ENCODE data around the gene PDZRN4. TPM values are rescaled to one million over a fixed set of nuclear protein-coding genes. Genes with fewer than 3 reads are reported as not detected.
"Not testable (repeated sequence)": the region's sequence is repeated elsewhere in the genome, so short reads cannot be mapped to it uniquely, and the experiment has no call there.

PDZRN4 gene
- polyA plus RNA-seq (2013, experiment 1 of 2) = 0.30 TPM
- 0.82 TPM for polyA plus RNA-seq (2013, experiment 2 of 2)

DNA sequence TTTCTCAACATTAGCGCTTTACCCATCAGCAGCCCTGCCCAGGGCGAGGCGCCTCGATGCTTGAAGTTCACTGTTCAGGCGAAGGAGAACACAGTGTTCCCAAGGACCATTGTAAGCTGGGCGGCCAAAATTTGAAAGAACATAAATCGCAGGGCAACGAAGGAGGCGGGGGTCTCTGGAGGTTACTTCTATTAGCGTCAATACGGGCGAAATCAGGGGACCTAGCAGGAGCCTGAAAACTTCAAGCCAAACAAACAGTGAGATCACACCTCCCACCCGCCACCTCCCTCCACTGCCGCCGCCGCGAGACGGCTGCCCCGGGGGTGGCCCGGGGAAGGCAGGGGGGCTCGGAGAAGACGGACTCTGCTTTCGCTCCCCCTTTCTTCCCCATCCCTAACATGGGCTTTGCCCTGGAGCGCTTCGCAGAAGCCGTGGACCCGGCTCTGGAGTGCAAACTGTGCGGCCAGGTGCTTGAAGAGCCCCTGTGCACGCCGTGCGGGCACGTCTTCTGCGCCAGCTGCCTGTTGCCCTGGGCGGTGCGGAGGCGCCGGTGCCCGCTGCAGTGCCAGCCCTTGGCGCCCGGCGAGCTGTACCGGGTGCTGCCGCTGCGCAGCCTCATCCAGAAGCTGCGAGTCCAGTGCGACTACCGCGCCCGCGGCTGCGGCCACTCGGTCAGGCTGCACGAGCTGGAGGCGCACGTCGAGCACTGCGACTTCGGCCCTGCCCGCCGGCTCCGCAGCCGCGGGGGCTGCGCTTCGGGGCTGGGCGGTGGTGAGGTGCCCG is at the start of gene PDZRN4:
Gene PDZRN4 (plus strand): TSS at position 263 of the 783 bp plus-strand sequence.
- no peak within 1 kb of the TSS for H3K27ac ChIP-seq (ENCODE audit: low read depth, low read length)
- H3K9me3 ChIP-seq (ENCODE audit: insufficient read depth, low read depth, low read length) = no peaks in the 10 kb centered on the region
- H3K27me3 ChIP-seq (ENCODE audit: insufficient read depth, low read length) = peaks cover 59% of the 10 kb centered on the region
- H3K4me3 ChIP-seq (ENCODE audit: low read length) = peak within 1 kb of the TSS; percentile 49
- H3K4me1 ChIP-seq (ENCODE audit: insufficient read depth, low read length) = 0 out of 2 replicates have a peak, but pooled peaks cover 4% of the 10 kb centered on the region
- 4% methylated on average over 67 of the region's 67 CpGs for WGBS
- no peak within 1 kb of the TSS for H3K9ac ChIP-seq (ENCODE audit: low read depth, low read length)
- no peaks in the 10 kb centered on the region for H3K36me3 ChIP-seq (ENCODE audit: insufficient read depth, low read length)

DNA sequence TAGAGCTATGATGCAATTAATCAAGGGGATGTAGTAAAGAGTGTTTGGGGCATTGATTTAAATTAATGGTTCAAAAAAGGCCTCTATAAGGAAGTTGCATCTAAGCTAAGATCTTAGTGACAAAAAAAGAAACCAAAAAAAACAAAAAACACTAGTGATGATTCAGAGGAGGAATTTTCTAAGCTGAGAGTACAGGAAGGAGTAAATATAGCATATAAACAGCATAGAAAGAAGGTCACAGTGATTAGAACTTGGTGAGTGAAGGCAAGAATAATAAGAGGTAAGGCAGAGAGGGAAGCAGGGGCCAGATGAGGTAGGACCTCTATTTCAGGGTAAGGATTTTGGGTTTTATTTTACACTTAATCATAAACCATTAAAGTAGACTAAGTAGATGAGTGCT is 48.0 kb upstream of the PDZRN4 start:
- Histone ChIP-seq H3K4me1 (ENCODE audit: insufficient read depth, low read length) (no peaks in the 10 kb centered on the region), H3K27ac (ENCODE audit: low read depth, low read length) (no peak overlapping the region), H3K27me3 (ENCODE audit: insufficient read depth, low read length) (no peaks in the 10 kb centered on the region), H3K9me3 (ENCODE audit: insufficient read depth, low read depth, low read length) (no peaks in the 10 kb centered on the region), H3K36me3 (ENCODE audit: insufficient read depth, low read length) (no peaks in the 10 kb centered on the region), H3K9ac (ENCODE audit: low read depth, low read length) (no peak overlapping the region), H3K4me3 (ENCODE audit: low read length) (no peak overlapping the region)

GRCh38 chr12:41141104-41141503 is 47.0 kb upstream of the PDZRN4 start:
- Histone ChIP-seq H3K36me3 (ENCODE audit: insufficient read depth, low read length) (no peaks in the 10 kb centered on the region), H3K4me3 (ENCODE audit: low read length) (no peak overlapping the region), H3K27ac (ENCODE audit: low read depth, low read length) (no peak overlapping the region), H3K9ac (ENCODE audit: low read depth, low read length) (no peak overlapping the region), H3K4me1 (ENCODE audit: insufficient read depth, low read length) (no peaks in the 10 kb centered on the region), H3K9me3 (ENCODE audit: insufficient read depth, low read depth, low read length) (no peaks in the 10 kb centered on the region), H3K27me3 (ENCODE audit: insufficient read depth, low read length) (no peaks in the 10 kb centered on the region)
- WGBS = 92% methylated on average over 2 of the region's 2 CpGs

DNA sequence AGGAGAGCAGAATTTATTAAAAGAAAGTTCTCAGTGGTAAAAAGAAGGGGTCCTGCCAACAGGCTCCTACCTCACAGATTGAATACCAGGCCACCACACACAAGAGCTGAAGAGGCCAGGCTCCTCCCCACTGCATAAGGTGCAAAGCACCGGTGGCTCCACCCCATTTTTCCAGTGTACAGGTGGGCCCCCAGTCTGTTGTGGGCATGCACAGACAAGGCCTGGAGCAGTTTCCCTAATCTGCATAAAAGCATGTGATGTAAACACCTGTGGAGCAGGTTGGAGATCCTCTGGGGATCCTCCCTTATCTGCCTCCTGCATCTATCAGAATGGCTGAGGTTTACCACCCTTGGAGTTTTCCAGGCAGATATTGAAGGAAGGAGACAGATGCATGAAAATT is 45.7 kb upstream of the PDZRN4 start:
- Histone ChIP-seq H3K27ac (ENCODE audit: low read depth, low read length) (no peak overlapping the region), H3K9ac (ENCODE audit: low read depth, low read length) (no peak overlapping the region), H3K4me1 (ENCODE audit: insufficient read depth, low read length) (no peaks in the 10 kb centered on the region), H3K36me3 (ENCODE audit: insufficient read depth, low read length) (no peaks in the 10 kb centered on the region), H3K4me3 (ENCODE audit: low read length) (no peak overlapping the region), H3K9me3 (ENCODE audit: insufficient read depth, low read depth, low read length) (no peaks in the 10 kb centered on the region), H3K27me3 (ENCODE audit: insufficient read depth, low read length) (no peaks in the 10 kb centered on the region)
- 94% methylated on average over 1 of the region's 1 CpG for WGBS

GRCh38 chr12:41151793-41152192 is 36.3 kb upstream of the PDZRN4 start:
- H3K36me3 ChIP-seq (ENCODE audit: insufficient read depth, low read length) = no peaks in the 10 kb centered on the region
- H3K4me1 ChIP-seq (ENCODE audit: insufficient read depth, low read length) = no peaks in the 10 kb centered on the region
- WGBS = 58% methylated on average over 2 of the region's 3 CpGs
- H3K4me3 ChIP-seq (ENCODE audit: low read length) = no peak overlapping the region
- H3K9ac ChIP-seq (ENCODE audit: low read depth, low read length) = no peak overlapping the region
- H3K27ac ChIP-seq (ENCODE audit: low read depth, low read length) = no peak overlapping the region
- H3K9me3 ChIP-seq (ENCODE audit: insufficient read depth, low read depth, low read length) = 0 out of 2 replicates have a peak, but pooled peaks cover 5% of the 10 kb centered on the region
- H3K27me3 ChIP-seq (ENCODE audit: insufficient read depth, low read length) = no peaks in the 10 kb centered on the region

DNA sequence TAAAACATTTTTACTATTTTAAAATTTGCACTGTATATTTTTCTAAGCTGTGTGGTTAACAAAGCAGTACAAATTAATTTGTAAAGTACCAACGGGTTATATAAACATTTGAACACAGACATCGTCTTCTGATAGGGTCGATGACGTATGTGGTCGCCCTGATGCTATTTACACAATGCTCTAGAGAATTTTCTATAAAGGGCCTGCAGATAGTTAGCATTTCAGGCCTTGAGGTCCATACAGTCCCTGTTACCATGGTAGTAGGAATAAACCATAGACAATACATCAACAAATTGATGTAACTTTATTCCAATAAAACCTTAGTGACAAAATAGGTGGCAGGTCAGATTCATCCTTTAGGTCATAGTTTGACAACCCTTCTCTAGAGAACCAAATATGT is 25.7 kb upstream of the PDZRN4 start:
- Histone ChIP-seq H3K9me3 (ENCODE audit: insufficient read depth, low read depth, low read length) (no peaks in the 10 kb centered on the region), H3K27ac (ENCODE audit: low read depth, low read length) (no peak overlapping the region), H3K4me1 (ENCODE audit: insufficient read depth, low read length) (no peaks in the 10 kb centered on the region), H3K4me3 (ENCODE audit: low read length) (no peak overlapping the region), H3K36me3 (ENCODE audit: insufficient read depth, low read length) (no peaks in the 10 kb centered on the region), H3K27me3 (ENCODE audit: insufficient read depth, low read length) (no peaks in the 10 kb centered on the region), H3K9ac (ENCODE audit: low read depth, low read length) (no peak overlapping the region)
- 97% methylated on average over 5 of the region's 5 CpGs for WGBS

DNA sequence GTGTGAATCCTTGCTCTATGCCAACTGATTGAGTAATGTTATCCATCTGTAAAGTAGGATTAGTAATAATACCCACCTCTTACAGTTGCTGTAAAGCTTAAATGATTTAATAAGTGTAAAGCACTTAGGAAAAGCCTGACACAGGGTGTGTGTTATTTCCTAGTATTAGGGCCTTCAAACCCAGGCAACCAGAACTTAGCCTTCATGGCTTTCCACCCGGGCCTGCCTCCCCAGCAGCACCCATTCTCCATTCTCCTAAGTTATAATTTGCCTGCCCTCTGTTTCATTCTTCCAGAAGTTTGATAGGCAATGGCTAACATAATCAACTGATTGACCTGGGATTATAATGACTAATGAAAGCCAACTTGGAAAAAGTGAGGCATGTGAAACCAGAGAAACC is 20.4 kb upstream of the PDZRN4 start:
- Histone ChIP-seq H3K4me3 (ENCODE audit: low read length) (no peak overlapping the region), H3K9me3 (ENCODE audit: insufficient read depth, low read depth, low read length) (no peaks in the 10 kb centered on the region), H3K36me3 (ENCODE audit: insufficient read depth, low read length) (no peaks in the 10 kb centered on the region), H3K4me1 (ENCODE audit: insufficient read depth, low read length) (no peaks in the 10 kb centered on the region), H3K27ac (ENCODE audit: low read depth, low read length) (no peak overlapping the region), H3K9ac (ENCODE audit: low read depth, low read length) (no peak overlapping the region), H3K27me3 (ENCODE audit: insufficient read depth, low read length) (no peaks in the 10 kb centered on the region)
- 91% methylated on average over 1 of the region's 1 CpG for WGBS

GRCh38 chr12:41174602-41175001 is 13.5 kb upstream of the PDZRN4 start:
- WGBS = 91% methylated on average over 2 of the region's 2 CpGs
- H3K9me3 ChIP-seq (ENCODE audit: insufficient read depth, low read depth, low read length) = no peaks in the 10 kb centered on the region
- no peaks in the 10 kb centered on the region for H3K27me3 ChIP-seq (ENCODE audit: insufficient read depth, low read length)

DNA sequence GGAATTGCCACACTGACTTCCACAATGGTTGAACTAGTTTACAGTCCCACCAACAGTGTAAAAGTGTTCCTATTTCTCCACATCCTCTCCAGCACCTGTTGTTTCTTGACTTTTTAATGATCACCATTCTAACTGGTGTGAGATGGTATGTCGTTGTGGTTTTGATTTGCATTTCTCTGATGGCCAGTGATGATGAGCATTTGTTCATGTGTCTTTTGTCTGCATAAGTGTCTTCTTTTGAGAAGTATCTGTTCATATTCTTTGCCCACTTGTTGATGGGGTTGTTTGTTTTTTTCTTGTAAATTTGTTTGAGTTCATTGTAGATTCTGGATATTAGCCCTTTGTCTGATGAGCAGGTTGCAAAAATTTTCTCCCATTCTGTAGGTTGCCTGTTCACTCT is 8.6 kb upstream of the PDZRN4 start:
- WGBS = 100% methylated on average over 1 of the region's 1 CpG
- not testable (repeated sequence) for H3K9me3 ChIP-seq (ENCODE audit: insufficient read depth, low read depth, low read length); H3K4me1 ChIP-seq (ENCODE audit: insufficient read depth, low read length); H3K27me3 ChIP-seq (ENCODE audit: insufficient read depth, low read length); H3K27ac ChIP-seq (ENCODE audit: low read depth, low read length); H3K9ac ChIP-seq (ENCODE audit: low read depth, low read length); H3K36me3 ChIP-seq (ENCODE audit: insufficient read depth, low read length); H3K4me3 ChIP-seq (ENCODE audit: low read length)

More at GRCh38 chr12:41174602-41175001, 13.5 kb upstream of the PDZRN4 start:
- H3K36me3 ChIP-seq (ENCODE audit: insufficient read depth, low read length) = no peaks in the 10 kb centered on the region
- no peak overlapping the region for H3K27ac ChIP-seq (ENCODE audit: low read depth, low read length)
- H3K9ac ChIP-seq (ENCODE audit: low read depth, low read length) = no peak overlapping the region
- no peak overlapping the region for H3K4me3 ChIP-seq (ENCODE audit: low read length)
- no peaks in the 10 kb centered on the region for H3K4me1 ChIP-seq (ENCODE audit: insufficient read depth, low read length)

GRCh38 chr12:41184864-41185263 is 3.3 kb upstream of the PDZRN4 start:
- Histone ChIP-seq H3K4me1 (ENCODE audit: insufficient read depth, low read length) (0 out of 2 replicates have a peak, but pooled peaks cover under 1% of the 10 kb centered on the region), H3K9me3 (ENCODE audit: insufficient read depth, low read depth, low read length) (no peaks in the 10 kb centered on the region), H3K4me3 (ENCODE audit: low read length) (no peak overlapping the region), H3K27me3 (ENCODE audit: insufficient read depth, low read length) (peaks cover 43% of the 10 kb centered on the region), H3K27ac (ENCODE audit: low read depth, low read length) (no peak overlapping the region), H3K9ac (ENCODE audit: low read depth, low read length) (no peak overlapping the region), H3K36me3 (ENCODE audit: insufficient read depth, low read length) (no peaks in the 10 kb centered on the region)

GRCh38 chr12:41186026-41186425 is 2.1 kb upstream of the PDZRN4 start:
- WGBS = 73% methylated on average over 3 of the region's 3 CpGs
- Histone ChIP-seq H3K9ac (ENCODE audit: low read depth, low read length) (no peak overlapping the region), H3K4me1 (ENCODE audit: insufficient read depth, low read length) (0 out of 2 replicates have a peak, but pooled peaks cover 4% of the 10 kb centered on the region), H3K36me3 (ENCODE audit: insufficient read depth, low read length) (no peaks in the 10 kb centered on the region), H3K27me3 (ENCODE audit: insufficient read depth, low read length) (peaks cover 55% of the 10 kb centered on the region), H3K27ac (ENCODE audit: low read depth, low read length) (no peak overlapping the region), H3K9me3 (ENCODE audit: insufficient read depth, low read depth, low read length) (no peaks in the 10 kb centered on the region), H3K4me3 (ENCODE audit: low read length) (no peak overlapping the region)

Data from HUES64 (cell line).